GM23248 (cell line): ENCODE results near the gene PRDM16. TPM values are rescaled to one million over a fixed set of nuclear protein-coding genes. Genes with fewer than 3 reads are reported as not detected.
A peak's percentile ranks its signal among the peaks of the same experiment; 100 is the strongest.

Experiments
- DNase-seq: peaks from one replicate; pipeline ENCODE4 v3.0.0-alpha.2; 2015
- H2AFZ ChIP-seq: fragments of 200-600 bp; sonication (generic); 2 replicates; pipeline ENCODE4 v1.6.1; 2016; ENCODE audit warnings: antibody characterized with exemption
- H3F3A ChIP-seq: fragments of 200-600 bp; sonication (generic); 2 replicates; pipeline ENCODE4 v1.6.1; 2016; ENCODE audit warnings: mild to moderate bottlenecking, antibody characterized with exemption, mixed run types; ENCODE audit not compliant: insufficient read depth
- H3K27ac ChIP-seq: fragments of 200-600 bp; sonication (generic); 2 replicates; pipeline ENCODE4 v1.5.1; 2016; ENCODE audit warnings: mild to moderate bottlenecking
- H3K27me3 ChIP-seq: fragments of 200-600 bp; sonication (generic); replicated peaks from 2 replicates; pipeline ENCODE4 v1.6.1; 2016; ENCODE audit warnings: mild to moderate bottlenecking; ENCODE audit not compliant: insufficient read depth
- H3K36me3 ChIP-seq: fragments of 200-600 bp; sonication (generic); 2 replicates; pipeline ENCODE4 v1.6.1; 2016; ENCODE audit warnings: low read depth, mild to moderate bottlenecking
- H3K4me1 ChIP-seq: fragments of 200-600 bp; sonication (generic); 2 replicates; pipeline ENCODE4 v1.6.1; 2016; ENCODE audit warnings: mild to moderate bottlenecking; ENCODE audit not compliant: insufficient read depth
- H3K4me2 ChIP-seq: fragments of 200-600 bp; sonication (generic); one replicate; pipeline ENCODE4 v1.6.1; 2016; ENCODE audit warnings: mild to moderate bottlenecking; ENCODE audit not compliant: unreplicated experiment
- H3K4me3 ChIP-seq: fragments of 200-600 bp; sonication (generic); 2 replicates; pipeline ENCODE4 v1.5.1; 2016; ENCODE audit warnings: mild to moderate bottlenecking
- H3K79me2 ChIP-seq: fragments of 200-600 bp; sonication (generic); 2 replicates; pipeline ENCODE4 v1.6.1; 2016; ENCODE audit warnings: mild to moderate bottlenecking; ENCODE audit not compliant: insufficient read depth
- H3K9ac ChIP-seq: fragments of 200-600 bp; sonication (generic); 2 replicates; pipeline ENCODE4 v1.6.1; 2016; ENCODE audit warnings: mild to moderate bottlenecking
- H3K9me2 ChIP-seq: fragments of 200-600 bp; sonication (generic); 2 replicates; pipeline ENCODE4 v1.6.1; 2016; ENCODE audit warnings: mixed run types, mild to moderate bottlenecking, moderate library complexity; ENCODE audit not compliant: insufficient read depth
- H3K9me3 ChIP-seq: fragments of 200-600 bp; sonication (generic); one replicate; pipeline ENCODE4 v1.6.1; 2017; ENCODE audit warnings: low read depth
- H4K20me1 ChIP-seq: fragments of 200-600 bp; sonication (generic); 2 replicates; pipeline ENCODE4 v1.6.0; 2016; ENCODE audit not compliant: insufficient read depth
- EZH2 ChIP-seq: fragments of 200-600 bp; sonication (generic); IDR thresholded peaks from 2 replicates; pipeline ENCODE4 v1.6.1; 2018; ENCODE audit warnings: antibody characterized with exemption, mild to moderate bottlenecking; ENCODE audit not compliant: insufficient read depth, poor library complexity, severe bottlenecking
- EZH2phosphoT487 ChIP-seq: fragments of 200-600 bp; sonication (generic); IDR thresholded peaks from 2 replicates; pipeline ENCODE4 v1.6.1; 2018; ENCODE audit warnings: antibody characterized with exemption, moderate library complexity, mild to moderate bottlenecking, low read depth; ENCODE audit not compliant: insufficient read depth
- WGBS, 2 experiments: methylation state at CpG; one replicate each; pipeline ENCODE4 v1.1.6; 2015 to 2017; ENCODE audit warnings: low lambda C conversion rate in 2 of 2, low coverage in 1 of 2; ENCODE audit errors: missing lambda C conversion rate in 2 of 2; 5-methylcytosine and 5-hydroxymethylcytosine counted together
- in situ Hi-C: fragments of 300-500 bp; cut with MboI; formaldehyde crosslinking; loops from 2 replicates; pipeline ENCODE4 v1.15.0; 2020
- polyA plus RNA-seq: library from polyadenylated mRNA; unstranded; fragments of >200 nt; fragmentation: Nextera tagmentation; extraction: Ambion mirVana; gene quantifications from 2 replicates; pipeline ENCODE4 v1.2.1, GENCODE V29; 2016
- total RNA-seq: library from RNA; depleted of rRNA; stranded (reverse); fragments of >200 nt; shearing (Covaris generic); gene quantifications from 2 replicates; pipeline ENCODE4 v1.2.3, GENCODE V29; 2014

Gene PRDM16
- total and polyA plus RNA-seq, 2 experiments from 2014 or later, result 0.18 TPM; not detected in 1

GRCh38 chr1:3244927-3245315 lies 175.9 kb downstream of the PRDM16 start:
- no peak overlapping the region for H3K27ac ChIP-seq
- no peaks in the 10 kb centered on the region for H3K9me2 ChIP-seq
- H2AFZ ChIP-seq, result no peak overlapping the region
- no peak for TF ChIP-seq EZH2
- TF ChIP-seq EZH2phosphoT487, result no peak
- peak; percentile 56 for DNase-seq
- H3K79me2 ChIP-seq, result no peaks in the 10 kb centered on the region
- in situ Hi-C loops, result no loop called here
- no peaks in the 10 kb centered on the region for H3K4me1 ChIP-seq
- H4K20me1 ChIP-seq, result no peaks in the 10 kb centered on the region
- no peak overlapping the region for H3K9ac ChIP-seq
- H3F3A ChIP-seq, result no peaks in the 10 kb centered on the region
- H3K9me3 ChIP-seq, result no peaks in the 10 kb centered on the region
- peaks cover 55% of the 10 kb centered on the region for H3K27me3 ChIP-seq
- 11 to 17% methylated on average over 7 of the region's 7 CpGs for WGBS, 2 experiments
- H3K36me3 ChIP-seq, result no peaks in the 10 kb centered on the region
- H3K4me2 ChIP-seq, result no peak overlapping the region
- H3K4me3 ChIP-seq, result no peak overlapping the region

GRCh38 chr1:3245344-3245743 lies 176.3 kb downstream of the PRDM16 start:
- no peak overlapping the region for H3K4me2 ChIP-seq
- DNase-seq, result no peak
- no peak overlapping the region for H3K9ac ChIP-seq
- H3K36me3 ChIP-seq, result no peaks in the 10 kb centered on the region
- TF ChIP-seq EZH2 (no peak), EZH2phosphoT487 (no peak)
- 54 to 55% methylated on average over 12 of the region's 12 CpGs for WGBS, 2 experiments
- H3K79me2 ChIP-seq, result no peaks in the 10 kb centered on the region
- no peaks in the 10 kb centered on the region for H3K9me3 ChIP-seq
- no peaks in the 10 kb centered on the region for H3K4me1 ChIP-seq
- H4K20me1 ChIP-seq, result no peaks in the 10 kb centered on the region
- in situ Hi-C loops, result no loop called here
- H3F3A ChIP-seq, result no peaks in the 10 kb centered on the region
- peaks cover 57% of the 10 kb centered on the region for H3K27me3 ChIP-seq
- H2AFZ ChIP-seq, result no peak overlapping the region
- H3K27ac ChIP-seq, result no peak overlapping the region
- no peak overlapping the region for H3K4me3 ChIP-seq
- H3K9me2 ChIP-seq, result no peaks in the 10 kb centered on the region

GRCh38 chr1:3245768-3246167 lies 176.8 kb downstream of the PRDM16 start:
- Histone ChIP-seq H3K4me1 (no peaks in the 10 kb centered on the region), H2AFZ (no peak overlapping the region), H3K36me3 (no peaks in the 10 kb centered on the region), H3K9me2 (no peaks in the 10 kb centered on the region), H3K9me3 (no peaks in the 10 kb centered on the region), H4K20me1 (no peaks in the 10 kb centered on the region), H3K4me2 (no peak overlapping the region), H3F3A (no peaks in the 10 kb centered on the region), H3K9ac (no peak overlapping the region), H3K79me2 (no peaks in the 10 kb centered on the region), H3K27ac (no peak overlapping the region), H3K27me3 (peaks cover 57% of the 10 kb centered on the region), H3K4me3 (no peak overlapping the region)
- whole genome bisulfite sequencing, 2 experiments, result 26% methylated on average over 13 of the region's 13 CpGs
- in situ Hi-C loops, result no loop called here
- TF ChIP-seq EZH2phosphoT487 (no peak), EZH2 (no peak)
- no peak for DNase-seq

GRCh38 chr1:3246251-3246650 lies 177.2 kb downstream of the PRDM16 start:
- in situ Hi-C loops, result no loop called here
- Histone ChIP-seq H3K79me2 (no peaks in the 10 kb centered on the region), H3K27ac (no peak overlapping the region), H3K9me3 (no peaks in the 10 kb centered on the region), H3K9me2 (no peaks in the 10 kb centered on the region), H3K4me2 (no peak overlapping the region), H3F3A (no peaks in the 10 kb centered on the region), H3K36me3 (no peaks in the 10 kb centered on the region), H2AFZ (no peak overlapping the region), H3K27me3 (peaks cover 53% of the 10 kb centered on the region), H3K4me3 (no peak overlapping the region), H3K4me1 (no peaks in the 10 kb centered on the region), H4K20me1 (no peaks in the 10 kb centered on the region), H3K9ac (no peak overlapping the region)
- WGBS, 2 experiments, result 79% methylated on average over 14 to 16 of the region's 16 CpGs
- TF ChIP-seq EZH2phosphoT487 (no peak), EZH2 (no peak)
- no peak for DNase-seq
